HepG2 (cell line): Measurements from ENCODE around the gene EXOC6B. TPM values are rescaled to one million over a fixed set of nuclear protein-coding genes. Genes with fewer than 3 reads are reported as not detected.

Source experiments
- ATAC-seq: fragments of 200-7000 bp; cut with Tn5 transposase; 3 replicates; pipeline ENCODE4 v1.9.1; 2020; ENCODE audit warnings: mild to moderate bottlenecking, moderate library complexity
- BruUV-seq: library from RNA; stranded (reverse); fragments of 400-500 nt; replicated peaks from 2 replicates; lab custom pipeline; 2021; lab: Mats Ljungman, UMichigan
- CTCF ChIA-PET: fragments of 300-600 bp; formaldehyde crosslinking; extraction: SDS; loops from one replicate; lab custom pipeline; 2021; ENCODE audit warnings: low total read pairs, inconsistent platforms, low intra/inter-chr PET ratio; lab: Yijun Ruan, JAX
- POLR2A ChIA-PET: fragments of 350-600 bp; sonication (Branson Sonifier 250); formaldehyde crosslinking; loops from one replicate; lab custom pipeline; 2020; ENCODE audit warnings: antibody characterized with exemption, inconsistent platforms; lab: Yijun Ruan, JAX
- DNase-seq: peaks from one replicate; pipeline ENCODE4 v3.0.0-alpha.2; 2015; ENCODE audit warnings: low spot score
- FAIRE-seq: peaks from 3 replicates; lab custom pipeline; 2011; peaks lifted over from hg19 to GRCh38; lab: Jason Lieb, UNC
- H2AFZ ChIP-seq: one replicate; pipeline ENCODE4 v1.6.1; 2011; ENCODE audit warnings: low read length, inconsistent platforms
- H3K27ac ChIP-seq: fragments of 300-600 bp; 3 replicates; pipeline ENCODE4 v1.8.0; 2011; ENCODE audit warnings: mixed run types, mild to moderate bottlenecking, mixed read lengths, low read length, inconsistent platforms; ENCODE audit not compliant: insufficient read depth; ENCODE audit errors: extremely low read length
- H3K27me3 ChIP-seq, 2 experiments: fragments of 200-600 bp in 1 of 2; 2 replicates in 1 of 2; 3 replicates in 1 of 2; pipeline versions ENCODE4 v1.6.0 to v1.8.0; 2011; ENCODE audit warnings: low read length in 2 of 2, mild to moderate bottlenecking in 2 of 2, moderate library complexity in 2 of 2, inconsistent platforms in 1 of 2; ENCODE audit not compliant: insufficient read depth in 2 of 2, control insufficient read depth in 1 of 2
- H3K36me3 ChIP-seq, 2 experiments: fragments of 200-600 bp in 1 of 2; replicated peaks in 1 of 2; 2 replicates in 1 of 2; 3 replicates in 1 of 2; pipeline versions ENCODE4 v1.5.1 to v1.8.0; 2011; ENCODE audit warnings: low read length in 2 of 2, inconsistent platforms in 1 of 2; ENCODE audit not compliant: insufficient read depth in 2 of 2, control insufficient read depth in 1 of 2
- H3K4me1 ChIP-seq: 2 replicates; pipeline ENCODE4 v1.5.1; 2012; ENCODE audit warnings: low read length, inconsistent platforms; ENCODE audit not compliant: insufficient read depth
- H3K4me2 ChIP-seq: 2 replicates; pipeline ENCODE4 v1.6.0; 2011; ENCODE audit warnings: low read depth, low read length, inconsistent platforms
- H3K4me3 ChIP-seq, 3 experiments: fragments of 200-600 bp in 1 of 3; sonication (generic), shearing (Covaris generic) in 1 of 3; replicated peaks in 1 of 3; 2 replicates each; pipeline ENCODE4 v1.5.1; 2011 to 2016; ENCODE audit warnings: low read length in 3 of 3, inconsistent platforms in 2 of 3, low read depth in 2 of 3, mild to moderate bottlenecking in 2 of 3, control low read depth in 1 of 3, mixed read lengths in 1 of 3; ENCODE audit not compliant: insufficient read depth in 1 of 3
- H3K79me2 ChIP-seq: one replicate; pipeline ENCODE4 v1.6.1; 2011; ENCODE audit warnings: low read length, inconsistent platforms; ENCODE audit not compliant: insufficient read depth
- H3K9ac ChIP-seq: 2 replicates; pipeline ENCODE4 v1.6.0; 2011; ENCODE audit warnings: mild to moderate bottlenecking, low read depth, low read length, inconsistent platforms; ENCODE audit not compliant: insufficient read depth
- H3K9me3 ChIP-seq: 2 replicates; pipeline ENCODE4 v1.5.1; 2012; ENCODE audit warnings: mild to moderate bottlenecking, low read length
- H4K20me1 ChIP-seq: 2 replicates; pipeline ENCODE4 v1.6.0; 2011; ENCODE audit warnings: inconsistent platforms, mild to moderate bottlenecking, low read length, moderate library complexity; ENCODE audit not compliant: insufficient read depth
- ARNT ChIP-seq: fragments of 450-650 bp; IDR thresholded peaks from 2 replicates; pipeline ENCODE4 v1.6.1; 2017
- ELF3 ChIP-seq: IDR thresholded peaks from 2 replicates; pipeline ENCODE4 v1.6.1; 2016; ENCODE audit warnings: missing genetic modification reagents, missing compliant biosample characterization
- ERF ChIP-seq: IDR thresholded peaks from 2 replicates; pipeline ENCODE4 v1.6.1; 2018; ENCODE audit warnings: missing biosample characterization, missing genetic modification reagents
- FOXA3 ChIP-seq: IDR thresholded peaks from 2 replicates; pipeline ENCODE4 v1.6.1; 2016; ENCODE audit warnings: missing genetic modification reagents, missing compliant biosample characterization
- HNRNPL ChIP-seq: fragments of 200-400 bp; formaldehyde crosslinking; IDR thresholded peaks from 2 replicates; pipeline ENCODE4 v1.6.1; 2017; ENCODE audit warnings: mild to moderate bottlenecking, low read depth, low read length
- NCOA2 ChIP-seq: sonication (generic); formaldehyde crosslinking; IDR thresholded peaks from 2 replicates; pipeline ENCODE4 v1.8.0; 2022; ENCODE audit warnings: inconsistent platforms
- PRPF4 ChIP-seq: fragments of 200-400 bp; formaldehyde crosslinking; IDR thresholded peaks from 2 replicates; pipeline ENCODE4 v1.6.1; 2016; ENCODE audit warnings: low read length, low read depth; ENCODE audit not compliant: poor library complexity, severe bottlenecking
- SCMH1 ChIP-seq: sonication (generic); formaldehyde crosslinking; IDR thresholded peaks from 2 replicates; pipeline ENCODE4 v1.9.0; 2021; ENCODE audit warnings: missing genetic modification reagents, mild to moderate bottlenecking, borderline replicate concordance
- SKI ChIP-seq: fragments of 450-650 bp; IDR thresholded peaks from one replicate; pipeline ENCODE4 v1.6.1; 2018; ENCODE audit warnings: mild to moderate bottlenecking; ENCODE audit not compliant: partially characterized antibody
- SRSF9 ChIP-seq: fragments of 200-400 bp; formaldehyde crosslinking; IDR thresholded peaks from 2 replicates; pipeline ENCODE4 v1.6.1; 2018; ENCODE audit warnings: borderline replicate concordance, mild to moderate bottlenecking, low read depth, low read length; ENCODE audit not compliant: insufficient read depth, poor library complexity, severe bottlenecking
- ZBTB14 ChIP-seq: sonication (generic); formaldehyde crosslinking; IDR thresholded peaks from 2 replicates; pipeline ENCODE4 v1.4.0; 2020; ENCODE audit warnings: missing genetic modification reagents
- ZNF20 ChIP-seq: sonication (generic); formaldehyde crosslinking; IDR thresholded peaks from 2 replicates; pipeline ENCODE4 v1.4.0; 2020; ENCODE audit warnings: mild to moderate bottlenecking, moderate library complexity, missing genetic modification reagents
- ZNF737 ChIP-seq: sonication (generic); formaldehyde crosslinking; IDR thresholded peaks from 2 replicates; pipeline ENCODE4 v1.5.0; 2020; ENCODE audit warnings: missing genetic modification reagents, mild to moderate bottlenecking, borderline replicate concordance
- ZNF792 ChIP-seq: IDR thresholded peaks from 2 replicates; pipeline ENCODE4 v1.6.1; 2016
- in situ Hi-C: cut with HindIII; loops from 2 replicates; pipeline ENCODE4 v1.10.0; 2017; ENCODE audit warnings: low pct_unique_long_range_greater_than_20kb; ENCODE audit not compliant: extremely low pct_ligation_motif_present
- intact Hi-C: fragments of 100-400 bp; cut with micrococcal nuclease; formaldehyde crosslinking; loops from one replicate; pipeline ENCODE4 v1.10.0; 2022; ENCODE audit not compliant: unreplicated experiment
- polyA plus RNA-seq, 8 experiments: library from polyadenylated mRNA; depleted of rRNA in 3 of 8; stranded (reverse) in 7 of 8; unstranded in 1 of 8; fragments of >200 nt; fragmentation: Illumina TruSeq in 4 of 8; extraction: Trizol in 4 of 8; gene quantifications; 2 replicates each; pipeline versions ENCODE4 v1.2.1 to v1.2.3, GENCODE V29; 2011 to 2016; ENCODE audit warnings: low read depth in 4 of 8, missing spikeins in 1 of 8, mixed read lengths in 1 of 8; ENCODE audit not compliant: insufficient read depth in 1 of 8
- total RNA-seq, 5 experiments: library from RNA; depleted of rRNA; stranded (reverse); fragments of >200 nt; fragmentation: Illumina TruSeq; extraction: Trizol; gene quantifications; 2 replicates each; pipeline ENCODE4 v1.2.3, GENCODE V29; 2016; ENCODE audit warnings: low read depth in 1 of 5
- TF ChIP-seq, protein P1 (sequence below), 2 experiments: sonication (generic) in 1 of 2; formaldehyde crosslinking in 1 of 2; IDR thresholded peaks; 2 replicates each; pipeline versions ENCODE4 v1.4.0 to v1.6.1; 2016 to 2020; ENCODE audit warnings: borderline replicate concordance in 1 of 2, low read depth in 1 of 2, mild to moderate bottlenecking in 1 of 2, missing genetic modification reagents in 1 of 2
- TF ChIP-seq, protein P2 (sequence below): sonication (generic); formaldehyde crosslinking; IDR thresholded peaks from 2 replicates; pipeline ENCODE4 v1.4.0; 2020; ENCODE audit warnings: missing genetic modification reagents

Gene EXOC6B
- total and polyA plus RNA-seq, 2 of the 13 experiments (the other 11 are each of a cell fraction or from before 2014, with no cell fraction given), result 9.1 to 15.9 TPM

GRCh38 chr2:72743481-72743880, 82.4 kb downstream of the EXOC6B start (continued):
- TF ChIP-seq FOXA3, result peak; percentile 61
- TF ChIP-seq NCOA2 (CRISPR knock-in tag), result peak; percentile 60; the same call in 1 of the 2 replicates
- TF ChIP-seq SKI, result peak; percentile 98
- TF ChIP-seq ZNF792 (CRISPR knock-in tag), result peak; percentile 51; the same call in 1 of the 2 replicates
- no peak for TF ChIP-seq PRPF4

- H3K27me3 ChIP-seq, result no peaks in the 10 kb centered on the region
- no peaks in the 10 kb centered on the region for H3K79me2 ChIP-seq
- DNase-seq (no peak), ATAC-seq (no peak), FAIRE-seq (no peak)
- no peak overlapping the region for H3K4me2 ChIP-seq
- no peak overlapping the region for H2AFZ ChIP-seq
- POLR2A ChIA-PET, result no interaction called here
- no peak overlapping the region for H3K27ac ChIP-seq
- CTCF ChIA-PET, result no interaction called here
- no TSS peak for BruUV-seq
- intact Hi-C loops (no loop called here), in situ Hi-C loops (loop anchor here (25.0 kb wide), 1 partner anchor 1201 kb away; no protein-coding TSS in a partner anchor)
- H4K20me1 ChIP-seq, result no peaks in the 10 kb centered on the region
- H3K4me3 ChIP-seq, result no peak overlapping the region
- no peak overlapping the region for H3K9ac ChIP-seq
- H3K4me1 ChIP-seq, result peaks cover 3% of the 10 kb centered on the region
- H3K9me3 ChIP-seq, result no peaks in the 10 kb centered on the region
- H3K36me3 ChIP-seq, result no peaks in the 10 kb centered on the region
- TF ChIP-seq SCMH1 (CRISPR knock-in tag) (no peak), SRSF9 (no peak), ARNT (no peak), ERF (CRISPR knock-in tag) (no peak), ZNF737 (CRISPR knock-in tag) (no peak), ELF3 (CRISPR knock-in tag) (no peak), ZNF20 (CRISPR knock-in tag) (no peak), HNRNPL (no peak), ZBTB14 (CRISPR knock-in tag) (no peak)
- TF ChIP-seq, protein P1, sequence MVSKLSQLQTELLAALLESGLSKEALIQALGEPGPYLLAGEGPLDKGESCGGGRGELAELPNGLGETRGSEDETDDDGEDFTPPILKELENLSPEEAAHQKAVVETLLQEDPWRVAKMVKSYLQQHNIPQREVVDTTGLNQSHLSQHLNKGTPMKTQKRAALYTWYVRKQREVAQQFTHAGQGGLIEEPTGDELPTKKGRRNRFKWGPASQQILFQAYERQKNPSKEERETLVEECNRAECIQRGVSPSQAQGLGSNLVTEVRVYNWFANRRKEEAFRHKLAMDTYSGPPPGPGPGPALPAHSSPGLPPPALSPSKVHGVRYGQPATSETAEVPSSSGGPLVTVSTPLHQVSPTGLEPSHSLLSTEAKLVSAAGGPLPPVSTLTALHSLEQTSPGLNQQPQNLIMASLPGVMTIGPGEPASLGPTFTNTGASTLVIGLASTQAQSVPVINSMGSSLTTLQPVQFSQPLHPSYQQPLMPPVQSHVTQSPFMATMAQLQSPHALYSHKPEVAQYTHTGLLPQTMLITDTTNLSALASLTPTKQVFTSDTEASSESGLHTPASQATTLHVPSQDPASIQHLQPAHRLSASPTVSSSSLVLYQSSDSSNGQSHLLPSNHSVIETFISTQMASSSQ (IDR thresholded peaks at IDR 0.05; ENCODE audit: low read depth), result no peak
- TF ChIP-seq, protein P1 (CRISPR knock-in tag; IDR thresholded peaks at IDR 0.05; ENCODE audit: borderline replicate concordance), result no peak
- TF ChIP-seq, protein P2, sequence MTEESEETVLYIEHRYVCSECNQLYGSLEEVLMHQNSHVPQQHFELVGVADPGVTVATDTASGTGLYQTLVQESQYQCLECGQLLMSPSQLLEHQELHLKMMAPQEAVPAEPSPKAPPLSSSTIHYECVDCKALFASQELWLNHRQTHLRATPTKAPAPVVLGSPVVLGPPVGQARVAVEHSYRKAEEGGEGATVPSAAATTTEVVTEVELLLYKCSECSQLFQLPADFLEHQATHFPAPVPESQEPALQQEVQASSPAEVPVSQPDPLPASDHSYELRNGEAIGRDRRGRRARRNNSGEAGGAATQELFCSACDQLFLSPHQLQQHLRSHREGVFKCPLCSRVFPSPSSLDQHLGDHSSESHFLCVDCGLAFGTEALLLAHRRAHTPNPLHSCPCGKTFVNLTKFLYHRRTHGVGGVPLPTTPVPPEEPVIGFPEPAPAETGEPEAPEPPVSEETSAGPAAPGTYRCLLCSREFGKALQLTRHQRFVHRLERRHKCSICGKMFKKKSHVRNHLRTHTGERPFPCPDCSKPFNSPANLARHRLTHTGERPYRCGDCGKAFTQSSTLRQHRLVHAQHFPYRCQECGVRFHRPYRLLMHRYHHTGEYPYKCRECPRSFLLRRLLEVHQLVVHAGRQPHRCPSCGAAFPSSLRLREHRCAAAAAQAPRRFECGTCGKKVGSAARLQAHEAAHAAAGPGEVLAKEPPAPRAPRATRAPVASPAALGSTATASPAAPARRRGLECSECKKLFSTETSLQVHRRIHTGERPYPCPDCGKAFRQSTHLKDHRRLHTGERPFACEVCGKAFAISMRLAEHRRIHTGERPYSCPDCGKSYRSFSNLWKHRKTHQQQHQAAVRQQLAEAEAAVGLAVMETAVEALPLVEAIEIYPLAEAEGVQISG, result no peak
These were observed 87.7 kb downstream of the EXOC6B start for GRCh38 chr2:72738096-72738495.
